Measurements from ENCODE around the gene NRXN2.
"Not testable (repeated sequence)": the region's sequence is repeated elsewhere in the genome, so short reads cannot be mapped to it uniquely, and the experiment has no call there.

The NRXN2 gene

GRCh38 chr11:64601605-64602465 lies 121.2 kb downstream of the NRXN2 start:
- no peak for DNase-seq

DNA sequence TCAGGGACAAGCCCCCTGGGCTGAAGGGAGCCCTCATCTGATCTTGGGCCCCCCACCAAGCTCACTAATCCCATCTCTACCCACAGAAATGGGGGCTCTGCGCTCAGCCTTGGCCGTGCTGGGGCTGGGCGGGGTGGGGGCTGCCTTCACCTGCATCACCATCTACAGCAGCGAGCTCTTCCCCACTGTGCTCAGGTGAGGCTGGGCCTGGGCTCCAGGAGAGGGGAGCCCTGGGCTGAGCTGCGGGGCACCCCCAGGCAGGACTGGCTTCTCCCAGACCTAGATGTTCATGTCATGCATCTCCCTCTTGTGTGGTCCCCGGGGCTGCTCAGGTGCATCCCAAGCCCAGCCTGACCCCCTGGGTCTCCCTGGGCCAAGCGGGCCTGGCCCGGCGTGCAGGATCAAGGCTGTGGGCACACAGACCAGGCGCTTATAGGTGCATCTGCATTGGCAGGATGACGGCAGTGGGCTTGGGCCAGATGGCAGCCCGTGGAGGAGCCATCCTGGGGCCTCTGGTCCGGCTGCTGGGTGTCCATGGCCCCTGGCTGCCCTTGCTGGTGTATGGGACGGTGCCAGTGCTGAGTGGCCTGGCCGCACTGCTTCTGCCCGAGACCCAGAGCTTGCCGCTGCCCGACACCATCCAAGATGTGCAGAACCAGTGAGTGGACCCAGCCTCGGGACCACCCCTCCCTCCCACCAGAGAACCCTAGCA lies 122.6 kb downstream of the NRXN2 start:
- DNase-seq = no peak

DNA sequence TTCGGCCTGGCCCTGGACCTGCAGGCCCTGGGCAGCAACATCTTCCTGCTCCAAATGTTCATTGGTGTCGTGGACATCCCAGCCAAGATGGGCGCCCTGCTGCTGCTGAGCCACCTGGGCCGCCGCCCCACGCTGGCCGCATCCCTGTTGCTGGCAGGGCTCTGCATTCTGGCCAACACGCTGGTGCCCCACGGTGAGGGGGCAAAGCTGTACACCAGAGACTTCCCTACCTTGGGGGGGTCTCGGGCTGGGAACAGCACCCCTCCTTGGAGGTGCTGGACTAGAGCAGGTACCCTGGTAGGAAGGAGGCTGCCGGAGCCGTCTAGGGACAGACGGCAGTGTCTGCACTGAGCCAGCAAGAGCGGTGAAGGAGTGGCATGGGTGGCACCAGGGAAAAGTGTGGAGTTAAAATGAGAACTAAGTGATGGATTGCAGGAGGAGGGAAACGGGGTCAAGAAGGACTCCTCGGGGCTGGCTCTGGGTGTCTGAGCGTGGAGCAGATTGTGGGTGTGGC lies 123.2 kb downstream of the NRXN2 start:
- DNase-seq = no peak

DNA sequence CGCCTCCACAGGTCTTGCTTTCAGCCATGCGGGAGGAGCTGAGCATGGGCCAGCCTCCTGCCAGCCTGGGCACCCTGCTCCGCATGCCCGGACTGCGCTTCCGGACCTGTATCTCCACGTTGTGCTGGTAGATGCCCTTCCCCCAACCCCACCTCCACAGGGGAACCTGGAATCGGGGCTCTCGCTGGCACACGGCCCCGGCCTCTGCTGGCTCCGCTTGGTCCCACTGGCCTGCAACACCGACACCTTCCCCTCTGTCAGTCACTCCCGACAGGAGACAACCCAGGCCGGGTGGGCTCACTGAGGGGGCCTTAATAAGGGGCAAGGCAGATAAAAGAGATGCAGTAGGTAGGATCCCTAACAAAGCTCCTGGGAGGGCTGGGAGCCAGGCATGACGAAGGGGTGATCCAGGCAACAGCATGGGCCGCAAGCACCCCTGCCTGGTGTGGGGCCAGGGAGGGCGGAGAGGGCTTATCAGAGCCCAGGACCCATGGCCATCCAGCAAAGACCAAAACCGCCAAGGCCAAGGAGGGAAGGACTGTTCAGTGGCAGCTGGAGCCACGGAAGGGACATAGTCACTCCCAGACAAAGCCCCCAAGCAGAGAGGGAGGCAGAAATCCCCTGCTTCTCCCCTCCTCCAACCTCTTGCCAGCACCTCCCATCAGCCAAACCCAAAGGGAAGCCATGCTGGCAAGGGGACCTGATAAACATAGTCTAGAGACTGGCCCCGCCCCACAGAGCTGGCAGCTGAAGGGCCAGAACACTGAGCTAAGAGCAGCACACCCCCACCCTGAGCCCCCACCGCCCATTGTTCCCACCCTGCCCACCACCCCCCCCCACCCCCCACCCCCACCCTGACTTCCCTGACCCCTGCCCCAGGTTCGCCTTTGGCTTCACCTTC lies 124.0 kb downstream of the NRXN2 start:
- no peak for DNase-seq

GRCh38 chr11:64598106-64598796 lies 124.7 kb downstream of the NRXN2 start:
- no peak for DNase-seq

DNA sequence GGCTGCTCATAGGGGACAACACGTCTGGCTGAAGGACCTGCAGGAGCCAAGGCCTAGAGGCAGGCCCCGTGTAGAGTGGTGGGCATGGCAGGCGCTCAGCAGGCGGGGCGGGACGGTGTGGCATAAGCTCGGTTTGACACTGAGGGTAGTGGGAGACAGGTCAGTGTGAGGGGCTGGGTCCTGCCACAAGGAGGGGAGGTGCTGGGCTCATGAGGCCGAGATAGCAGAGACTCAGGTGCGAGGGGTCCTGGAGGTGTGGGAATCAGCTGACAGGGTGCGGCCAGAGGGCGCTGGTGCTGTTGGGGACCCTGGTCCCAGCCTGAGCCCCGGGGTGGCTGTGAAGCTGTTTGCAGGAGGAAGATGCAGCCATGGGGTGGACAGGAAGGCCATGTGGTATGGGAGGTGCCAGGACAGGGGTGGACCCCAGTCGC lies 125.3 kb downstream of the NRXN2 start:
- no peak for DNase-seq

- not testable (repeated sequence) for DNase-seq
Observed at GRCh38 chr11:64595922-64596321, 127.1 kb downstream of the NRXN2 start.

GRCh38 chr11:64594159-64594939 lies 128.6 kb downstream of the NRXN2 start:
- no peak for DNase-seq

DNA sequence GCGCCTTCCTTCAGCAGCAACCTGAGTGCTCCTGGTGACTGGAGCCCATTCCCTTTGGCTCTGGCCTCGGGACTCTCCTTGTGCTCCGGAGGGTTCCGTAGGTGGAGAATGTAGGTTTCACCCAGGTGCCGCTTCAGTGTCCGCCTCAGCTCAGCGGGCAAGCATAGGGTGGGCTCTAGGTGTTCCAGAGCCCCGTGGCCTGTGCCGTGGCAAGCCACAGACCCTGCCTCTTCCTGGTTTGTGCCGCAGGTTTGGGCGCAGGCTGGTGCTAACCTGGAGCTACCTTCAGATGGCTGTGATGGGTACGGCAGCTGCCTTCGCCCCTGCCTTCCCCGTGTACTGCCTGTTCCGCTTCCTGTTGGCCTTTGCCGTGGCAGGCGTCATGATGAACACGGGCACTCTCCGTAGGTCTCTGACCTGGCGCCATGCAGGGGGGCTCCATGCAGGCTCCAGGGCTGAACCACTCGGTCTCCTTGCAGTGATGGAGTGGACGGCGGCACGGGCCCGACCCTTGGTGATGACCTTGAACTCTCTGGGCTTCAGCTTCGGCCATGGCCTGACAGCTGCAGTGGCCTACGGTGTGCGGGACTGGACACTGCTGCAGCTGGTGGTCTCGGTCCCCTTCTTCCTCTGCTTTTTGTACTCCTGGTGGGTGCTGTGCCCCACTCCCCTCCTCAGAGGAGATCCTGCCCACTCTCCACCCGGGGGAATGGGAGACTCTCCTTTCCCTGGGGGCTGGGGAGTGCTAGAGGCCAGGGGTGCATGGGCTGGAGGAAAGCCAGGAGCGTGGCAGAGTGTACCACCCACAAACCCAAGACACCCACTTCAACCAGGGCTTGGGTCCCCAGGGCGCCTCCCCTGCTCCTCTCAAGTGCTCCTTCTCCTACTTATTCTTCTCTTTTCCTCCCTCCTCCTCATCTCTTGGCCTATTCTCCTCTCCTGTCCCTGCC lies 129.6 kb downstream of the NRXN2 start:
- DNase-seq = no peak

- no peak for DNase-seq
Observed at GRCh38 chr11:64592656-64593055, 130.3 kb downstream of the NRXN2 start.

- no peak for DNase-seq
Observed at GRCh38 chr11:64592234-64592615, 130.8 kb downstream of the NRXN2 start.

DNA sequence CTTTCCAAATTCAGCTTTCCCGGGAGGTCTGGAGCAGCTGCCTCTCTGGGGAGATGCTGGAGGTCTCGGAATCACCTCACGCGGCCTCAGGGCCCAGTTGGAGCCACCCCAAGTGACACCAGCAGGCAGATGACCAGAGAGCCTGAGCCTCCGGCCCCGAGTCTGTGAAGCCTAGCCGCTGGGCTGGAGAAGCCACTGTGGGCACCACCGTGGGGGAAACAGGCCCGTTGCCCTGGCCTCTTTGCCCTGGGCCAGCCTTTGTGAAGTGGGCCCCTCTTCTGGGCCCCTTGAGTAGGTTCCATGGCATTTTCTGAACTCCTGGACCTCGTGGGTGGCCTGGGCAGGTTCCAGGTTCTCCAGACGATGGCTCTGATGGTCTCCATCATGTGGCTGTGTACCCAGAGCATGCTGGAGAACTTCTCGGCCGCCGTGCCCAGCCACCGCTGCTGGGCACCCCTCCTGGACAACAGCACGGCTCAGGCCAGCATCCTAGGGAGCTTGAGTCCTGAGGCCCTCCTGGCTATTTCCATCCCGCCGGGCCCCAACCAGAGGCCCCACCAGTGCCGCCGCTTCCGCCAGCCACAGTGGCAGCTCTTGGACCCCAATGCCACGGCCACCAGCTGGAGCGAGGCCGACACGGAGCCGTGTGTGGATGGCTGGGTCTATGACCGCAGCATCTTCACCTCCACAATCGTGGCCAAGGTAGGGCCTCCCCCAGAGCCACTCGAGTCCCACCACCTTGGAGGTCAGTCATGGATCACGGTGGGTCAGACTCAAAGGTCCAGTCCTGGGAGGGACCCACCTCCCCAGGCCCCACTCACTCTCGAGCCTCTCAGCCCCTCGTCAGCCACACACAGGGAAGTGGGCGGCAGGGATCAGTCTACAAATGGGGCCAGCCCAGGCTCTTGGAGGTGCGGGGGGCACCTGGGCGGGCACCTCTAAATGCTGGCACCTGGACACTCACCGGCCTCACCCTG lies 131.5 kb downstream of the NRXN2 start:
- no peak for DNase-seq

DNA sequence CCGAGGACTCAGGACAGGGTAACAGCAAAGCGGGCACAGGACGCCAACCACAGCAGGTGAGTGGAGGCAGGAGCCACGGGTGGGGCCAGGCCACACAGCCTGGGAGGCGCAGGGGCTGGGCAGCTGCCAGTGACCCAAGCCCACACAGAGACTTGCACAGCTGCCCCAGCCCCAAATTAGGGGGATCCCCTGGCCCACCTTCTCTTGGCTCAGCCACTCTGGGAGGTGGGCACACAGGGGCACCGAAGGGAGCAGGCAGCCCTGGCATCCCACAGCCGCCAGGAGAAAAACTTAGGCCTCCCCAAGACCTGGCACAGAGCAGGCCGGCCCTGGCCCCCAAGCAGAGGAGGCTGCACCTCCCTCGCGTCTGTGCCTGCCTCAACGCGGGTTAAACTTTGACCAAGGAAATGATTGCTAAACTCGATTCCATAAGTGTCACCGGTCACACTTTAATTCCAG lies 132.2 kb downstream of the NRXN2 start, which contains the start of gene SLC22A12:
Gene SLC22A12, plus strand, starts transcription at position 458 of the 459 bp plus-strand sequence. CDS start 337 bp downstream, outside the sequence.
- DNase-seq = no peak

- DNase-seq = no peak
Observed at GRCh38 chr11:64588701-64589100, 134.3 kb downstream of the NRXN2 start.

DNA sequence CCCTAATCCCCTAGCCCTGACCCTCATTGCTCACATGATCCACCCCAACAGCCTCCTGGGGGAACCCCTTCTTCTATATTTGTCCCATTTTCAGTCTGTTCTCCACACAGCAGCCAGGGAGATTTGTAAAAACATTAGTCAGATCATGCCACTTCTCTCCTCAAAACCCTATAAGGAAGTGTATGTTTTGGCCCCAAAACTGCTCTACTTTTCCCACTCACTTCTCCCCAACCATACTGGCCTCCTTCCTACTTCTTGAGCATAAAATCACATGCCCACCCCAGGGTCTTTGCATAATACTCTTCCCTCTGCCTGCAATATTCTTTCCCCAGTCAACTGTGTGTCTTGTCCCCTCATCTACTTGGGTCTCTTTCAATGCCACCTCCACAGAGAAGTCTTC lies 136.6 kb downstream of the NRXN2 start:
- DNase-seq = no peak

DNA sequence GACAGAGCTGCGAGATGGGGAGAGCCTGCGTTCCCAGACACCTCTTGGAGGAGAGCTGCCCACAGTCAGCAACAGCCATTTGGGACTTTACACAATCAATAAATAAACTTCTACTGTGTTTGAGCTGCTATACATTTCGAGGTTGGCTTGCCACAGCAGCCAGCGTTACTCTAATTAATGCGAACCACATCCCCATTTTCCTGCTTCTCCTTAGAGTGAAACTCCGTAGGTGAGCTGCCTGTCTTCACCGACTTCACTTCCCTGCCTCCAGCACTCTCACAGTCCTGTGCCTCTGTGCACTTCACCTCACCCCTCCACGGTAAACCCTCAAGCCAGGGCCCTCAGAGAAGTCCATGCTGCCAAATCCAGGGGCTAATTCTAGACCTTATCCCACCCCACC lies 137.8 kb downstream of the NRXN2 start:
- no peak for DNase-seq

- DNase-seq = no peak
Observed at GRCh38 chr11:64583296-64584262, 139.4 kb downstream of the NRXN2 start.

- no peak for DNase-seq
Observed at GRCh38 chr11:64582885-64583284, 140.1 kb downstream of the NRXN2 start.
